Body of pancreas (tissue), 4 donors: ENCODE measurements around the gene PLLP.

ENCODE experiments used
- POLR2A ChIP-seq, 3 donors: fragments of 450-650 bp; IDR thresholded peaks; one replicate each; pipeline ENCODE4 v1.6.1; 2016; ENCODE audit warnings: antibody characterized with exemption in 3 of 3, mild to moderate bottlenecking in 2 of 3
- TF ChIP-seq, protein P1 (sequence below), 7 experiments: fragments of 450-650 bp in 4 of 7; fragments of 200-600 bp in 3 of 7; sonication (generic) in 3 of 7; IDR thresholded peaks; one replicate each; pipeline ENCODE4 v1.5.1; 2016 to 2019; ENCODE audit warnings: antibody characterized with exemption in 7 of 7

DNA sequence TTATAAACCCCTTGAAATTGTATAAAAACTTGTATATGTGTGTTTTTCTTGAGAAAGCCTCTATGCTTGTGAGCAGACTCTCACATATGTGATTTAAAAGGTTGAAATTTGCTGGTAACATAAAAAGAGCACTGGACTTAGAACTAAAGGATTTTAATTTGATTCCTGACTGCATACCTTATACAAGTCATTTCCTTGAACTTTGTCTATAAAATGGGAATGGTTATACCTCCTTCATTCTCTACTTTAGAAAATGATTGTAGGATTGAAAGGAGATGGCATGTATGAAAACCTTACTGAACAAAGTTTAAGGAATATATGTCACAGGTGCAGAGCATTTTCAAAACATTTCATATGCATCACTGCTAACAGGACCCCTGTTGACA, 49.8 kb downstream of the PLLP start:
- TF ChIP-seq, protein P1, sequence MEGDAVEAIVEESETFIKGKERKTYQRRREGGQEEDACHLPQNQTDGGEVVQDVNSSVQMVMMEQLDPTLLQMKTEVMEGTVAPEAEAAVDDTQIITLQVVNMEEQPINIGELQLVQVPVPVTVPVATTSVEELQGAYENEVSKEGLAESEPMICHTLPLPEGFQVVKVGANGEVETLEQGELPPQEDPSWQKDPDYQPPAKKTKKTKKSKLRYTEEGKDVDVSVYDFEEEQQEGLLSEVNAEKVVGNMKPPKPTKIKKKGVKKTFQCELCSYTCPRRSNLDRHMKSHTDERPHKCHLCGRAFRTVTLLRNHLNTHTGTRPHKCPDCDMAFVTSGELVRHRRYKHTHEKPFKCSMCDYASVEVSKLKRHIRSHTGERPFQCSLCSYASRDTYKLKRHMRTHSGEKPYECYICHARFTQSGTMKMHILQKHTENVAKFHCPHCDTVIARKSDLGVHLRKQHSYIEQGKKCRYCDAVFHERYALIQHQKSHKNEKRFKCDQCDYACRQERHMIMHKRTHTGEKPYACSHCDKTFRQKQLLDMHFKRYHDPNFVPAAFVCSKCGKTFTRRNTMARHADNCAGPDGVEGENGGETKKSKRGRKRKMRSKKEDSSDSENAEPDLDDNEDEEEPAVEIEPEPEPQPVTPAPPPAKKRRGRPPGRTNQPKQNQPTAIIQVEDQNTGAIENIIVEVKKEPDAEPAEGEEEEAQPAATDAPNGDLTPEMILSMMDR (IDR thresholded peaks at IDR 0.05): no peak
- no peak for TF ChIP-seq POLR2A (IDR thresholded peaks at IDR 0.05)
